Skin epidermis (tissue), 12 donors: ENCODE data around the gene TEAD3.
"Not testable (repeated sequence)": the region's sequence is repeated elsewhere in the genome, so short reads cannot be mapped to it uniquely, and the experiment has no call there.

ENCODE experiments used
- H3K27ac ChIP-seq, 21 experiments: fragments of 200-600 bp; sonication (generic) in 11 of 21; one replicate each; pipeline ENCODE4 v1.5.0; 2020; ENCODE audit warnings: mild to moderate bottlenecking in 3 of 21, inconsistent platforms in 2 of 21, moderate library complexity in 2 of 21
- H3K4me3 ChIP-seq, 7 experiments: fragments of 200-600 bp; sonication (generic) in 2 of 7; one replicate each; pipeline ENCODE4 v1.5.0; 2020; ENCODE audit warnings: inconsistent platforms in 2 of 7, mild to moderate bottlenecking in 2 of 7, moderate library complexity in 1 of 7

Gene TEAD3

DNA sequence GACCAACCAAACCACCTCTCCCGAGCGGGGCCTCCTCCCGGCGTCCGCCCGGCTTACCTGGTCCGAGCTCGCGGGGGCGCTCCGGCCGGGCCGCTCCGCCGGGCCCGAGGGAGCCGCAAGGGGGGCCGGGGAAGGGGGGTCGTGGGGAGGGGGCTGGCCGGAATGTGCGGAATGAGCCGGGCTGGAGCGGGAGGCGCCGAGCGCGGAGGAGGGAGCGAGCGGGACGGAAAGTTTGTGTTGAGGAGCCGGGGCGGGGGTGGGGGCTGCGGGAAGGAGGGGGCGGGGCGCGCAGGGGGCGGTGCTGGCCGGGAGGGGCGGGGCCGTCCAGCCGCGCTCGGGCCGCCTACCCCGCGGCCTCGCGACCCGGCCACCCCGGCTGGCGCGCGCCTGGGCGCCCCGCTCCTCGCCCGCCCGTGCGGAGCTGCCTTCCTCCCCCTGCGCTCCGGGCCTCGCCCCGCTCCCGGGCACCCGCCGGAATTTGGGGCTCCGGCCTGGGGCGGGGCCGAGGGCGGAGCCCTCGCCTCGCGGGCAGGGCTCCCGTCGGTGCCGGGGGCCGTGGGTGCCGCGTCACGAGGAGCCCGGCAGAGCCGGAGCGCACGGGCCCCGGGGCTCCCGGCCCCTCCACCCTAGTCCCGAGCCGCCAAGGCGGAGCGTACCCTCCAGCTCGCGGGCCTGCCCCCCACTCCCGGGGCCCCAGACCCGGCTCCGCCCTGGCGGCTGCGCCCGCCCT is at the start of gene TEAD3:
TSS of gene TEAD3 (minus strand) at position 239 of the 730 bp plus-strand sequence.
- Histone ChIP-seq H3K4me3 (peak within 1 kb of the TSS; percentile 71 to 88 (median 80)), H3K27ac (peak within 1 kb of the TSS; percentile 81 to 99 (median 97))

DNA sequence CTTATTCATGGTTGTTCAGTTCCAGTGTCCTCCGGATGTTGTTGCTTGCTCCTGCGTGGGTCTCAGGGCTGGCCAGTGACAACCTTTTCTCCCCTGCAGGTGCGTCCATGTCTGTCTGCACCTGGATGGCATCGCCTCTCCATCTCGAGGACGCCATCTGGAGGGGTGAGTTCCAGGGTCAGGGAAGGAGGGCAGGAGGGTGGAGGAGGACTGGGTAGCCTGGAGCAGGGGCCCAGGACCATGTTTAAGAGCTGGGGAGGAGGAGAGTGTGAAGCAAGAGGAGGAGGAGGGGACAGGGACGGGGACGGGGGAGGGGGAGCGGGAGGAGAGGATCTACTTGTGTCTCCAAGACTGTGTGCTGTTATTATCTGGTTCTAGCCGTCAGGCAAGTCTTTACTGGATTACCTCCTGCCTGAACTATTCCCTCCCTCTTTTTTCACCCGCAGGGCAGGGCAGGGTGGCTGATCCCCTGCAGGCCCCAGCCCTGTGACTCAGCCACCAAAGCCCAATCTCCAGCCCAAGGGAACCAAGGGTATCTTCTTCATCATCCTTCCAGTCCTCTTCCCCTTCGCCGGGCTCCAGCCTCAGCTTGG is 48.0 kb upstream of the TEAD3 start:
- Histone ChIP-seq H3K4me3 (no peak overlapping the region), H3K27ac (peak overlapping the region in 1 of 21 experiments; percentile 25)

DNA sequence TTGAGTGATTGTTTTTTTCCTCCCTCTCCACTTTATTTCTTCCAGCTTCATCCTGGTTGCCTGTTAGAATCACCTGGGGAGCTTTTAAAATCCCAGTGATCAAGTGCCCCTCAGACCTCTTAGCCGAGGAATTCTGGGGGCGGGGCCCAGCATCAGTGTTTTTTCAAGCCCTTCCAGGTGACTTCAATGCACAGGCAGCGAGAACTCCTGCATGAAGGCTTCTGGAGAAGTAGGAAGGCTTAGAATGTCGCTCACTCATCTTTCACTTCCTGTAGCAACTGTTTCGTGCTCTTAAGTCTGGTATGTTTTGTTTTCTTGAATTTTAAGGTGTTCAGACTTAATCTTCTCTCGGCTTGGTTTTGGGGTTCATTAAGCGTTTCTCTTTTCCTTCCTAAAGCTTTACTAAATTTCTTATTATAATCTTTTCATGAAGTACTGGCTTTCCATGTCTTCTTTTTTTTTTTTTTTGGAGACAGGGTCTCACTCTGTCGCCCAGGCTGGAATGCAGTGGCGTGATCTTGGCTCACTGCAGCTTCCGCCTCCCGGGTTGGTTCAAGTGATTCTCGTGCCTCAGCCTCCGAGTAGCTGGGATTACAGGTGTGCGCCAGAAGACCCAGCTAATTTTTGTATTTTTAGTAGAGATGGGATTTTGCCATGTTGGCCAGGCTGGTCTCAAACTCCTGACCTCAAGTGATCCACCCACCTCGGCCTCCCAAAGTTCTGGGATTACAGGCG is 46.7 kb upstream of the TEAD3 start:
- Histone ChIP-seq H3K4me3 (no peak overlapping the region), H3K27ac (no peak overlapping the region)

DNA sequence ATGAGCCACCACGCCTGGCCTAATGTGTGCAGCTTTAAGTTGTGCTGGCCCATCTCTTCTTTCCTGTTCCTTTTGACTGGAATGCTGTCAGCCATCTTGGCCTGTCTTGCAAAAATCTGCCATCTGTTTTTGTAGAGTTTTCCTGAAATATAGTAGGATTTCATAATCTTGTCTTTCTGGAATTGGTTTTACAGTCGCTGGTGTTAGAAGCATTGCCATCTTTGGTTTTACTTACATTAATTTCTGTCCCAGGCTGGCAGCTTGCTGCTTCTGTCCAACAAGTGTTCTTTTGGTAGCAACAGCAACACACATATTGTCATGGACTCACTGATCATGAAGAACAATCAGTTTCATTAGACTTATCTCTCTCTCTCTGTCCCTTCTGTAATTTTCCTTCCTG is 45.0 kb upstream of the TEAD3 start:
- Histone ChIP-seq H3K27ac (no peak overlapping the region), H3K4me3 (no peak overlapping the region)

DNA sequence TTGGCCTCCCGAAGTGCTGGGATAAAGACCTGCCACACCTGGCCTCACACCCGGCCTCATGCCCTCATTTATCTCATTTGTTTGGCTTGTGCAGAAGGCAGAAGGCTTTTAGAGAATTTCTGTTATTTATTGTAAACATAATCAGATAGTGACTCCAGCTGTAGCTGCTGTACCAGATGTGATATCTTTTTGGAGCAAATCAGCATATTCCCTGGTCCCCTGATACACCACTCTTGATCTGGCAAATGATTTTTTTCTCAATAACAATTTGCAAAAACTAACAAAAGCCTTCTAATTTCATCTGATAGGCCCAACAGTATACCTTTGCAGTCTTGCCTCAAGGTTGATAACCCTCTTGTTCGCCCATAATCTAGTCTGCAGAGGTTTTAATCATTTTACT is 42.3 kb upstream of the TEAD3 start:
- Histone ChIP-seq H3K4me3 (no peak overlapping the region), H3K27ac (no peak overlapping the region)

DNA sequence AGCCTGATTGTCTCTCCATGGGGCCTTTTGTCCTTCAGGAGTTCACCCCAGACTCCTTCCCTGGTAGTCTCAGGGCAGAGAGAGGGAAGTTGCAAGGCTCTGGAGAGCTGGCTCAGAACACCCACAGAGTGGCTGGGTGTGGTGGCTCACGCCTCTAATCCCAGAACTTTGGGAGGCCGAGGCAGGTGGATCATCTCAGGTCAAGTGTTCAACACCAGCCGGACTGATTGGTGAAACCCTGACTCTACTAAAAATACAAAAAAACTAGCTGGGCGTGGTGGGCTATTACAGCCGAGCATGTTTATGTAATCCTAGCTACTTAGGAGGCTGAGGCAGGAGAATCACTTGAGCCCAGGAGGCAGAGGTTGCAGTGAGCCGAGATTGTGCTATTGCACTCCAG is 39.0 kb upstream of the TEAD3 start:
- not testable (repeated sequence) for H3K27ac ChIP-seq, H3K4me3 ChIP-seq

DNA sequence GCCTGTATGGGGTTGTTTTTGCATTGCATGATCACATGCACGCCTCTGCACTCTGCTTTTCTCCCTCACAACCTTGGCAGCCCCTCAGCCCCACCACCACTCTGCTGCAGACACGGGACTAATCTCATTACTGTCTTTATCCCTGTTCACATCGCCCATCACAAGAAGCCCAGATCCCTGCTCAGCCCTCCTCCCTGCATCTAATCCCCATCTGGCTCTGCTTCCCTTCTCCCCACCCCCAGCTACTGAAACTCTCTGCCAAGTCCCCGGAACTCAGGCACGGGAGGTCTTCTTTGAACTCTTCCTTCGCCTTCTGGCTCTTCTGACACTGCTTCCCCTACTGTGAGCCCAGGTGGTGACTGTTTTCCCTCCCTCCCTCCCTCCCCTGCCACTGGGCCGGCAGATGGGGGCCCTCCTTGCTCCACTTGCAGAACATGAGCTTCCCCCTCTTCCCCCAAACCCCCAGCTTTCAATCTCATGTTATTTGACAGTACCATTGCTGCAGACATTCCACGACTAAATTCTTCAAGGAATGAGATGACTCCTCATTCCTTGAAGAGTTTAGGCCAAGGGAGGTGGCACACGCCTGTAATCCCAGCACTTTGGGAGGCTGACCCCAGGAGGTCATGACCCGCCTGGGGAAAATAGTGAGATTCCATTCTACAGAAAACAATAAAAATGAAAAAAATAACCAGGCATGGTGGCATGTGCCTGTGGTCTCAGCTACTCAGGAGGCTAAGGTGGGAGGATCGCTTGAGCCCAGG is 37.7 kb upstream of the TEAD3 start:
- Histone ChIP-seq H3K27ac (no peak overlapping the region), H3K4me3 (no peak overlapping the region)

DNA sequence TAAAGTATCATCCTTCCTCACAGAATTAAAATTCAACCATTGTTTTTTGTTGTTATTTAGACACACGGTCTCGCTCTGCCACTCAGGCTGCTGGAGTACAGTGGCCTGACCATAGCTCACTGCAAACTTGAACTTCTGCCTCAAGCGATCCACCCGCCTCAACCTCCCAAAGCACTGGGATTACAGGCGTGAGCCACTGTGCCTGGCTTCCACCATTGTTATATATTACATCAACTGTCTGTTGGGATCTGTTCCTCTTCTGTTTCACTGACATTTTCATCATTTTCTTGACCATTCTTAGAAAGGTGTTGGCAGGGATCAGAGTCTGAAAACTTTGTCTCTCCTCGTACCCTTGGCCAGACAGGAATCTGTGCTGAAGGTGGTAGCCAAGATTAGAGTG is 37.1 kb upstream of the TEAD3 start:
- Histone ChIP-seq H3K4me3 (no peak overlapping the region), H3K27ac (no peak overlapping the region)

DNA sequence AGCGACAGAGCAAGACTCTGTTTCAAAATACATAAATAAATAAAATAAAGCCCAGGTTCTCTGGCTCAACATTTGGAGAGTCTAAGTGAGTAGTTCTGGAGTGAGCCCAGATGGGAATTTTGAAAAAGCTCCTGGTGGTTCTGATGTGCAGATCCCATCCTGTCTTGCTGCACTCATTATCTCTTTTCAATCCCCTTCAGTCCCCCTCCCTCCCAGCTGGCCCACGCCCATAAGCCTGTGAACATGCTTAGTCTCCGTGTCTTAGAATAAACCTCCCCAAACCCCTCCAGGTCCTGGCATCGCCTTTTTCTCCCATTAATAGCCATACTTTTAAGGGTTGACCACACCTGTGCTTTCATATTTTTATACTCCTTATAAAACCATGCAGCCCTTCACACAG is 35.2 kb upstream of the TEAD3 start:
- Histone ChIP-seq H3K27ac (no peak overlapping the region), H3K4me3 (no peak overlapping the region)

DNA sequence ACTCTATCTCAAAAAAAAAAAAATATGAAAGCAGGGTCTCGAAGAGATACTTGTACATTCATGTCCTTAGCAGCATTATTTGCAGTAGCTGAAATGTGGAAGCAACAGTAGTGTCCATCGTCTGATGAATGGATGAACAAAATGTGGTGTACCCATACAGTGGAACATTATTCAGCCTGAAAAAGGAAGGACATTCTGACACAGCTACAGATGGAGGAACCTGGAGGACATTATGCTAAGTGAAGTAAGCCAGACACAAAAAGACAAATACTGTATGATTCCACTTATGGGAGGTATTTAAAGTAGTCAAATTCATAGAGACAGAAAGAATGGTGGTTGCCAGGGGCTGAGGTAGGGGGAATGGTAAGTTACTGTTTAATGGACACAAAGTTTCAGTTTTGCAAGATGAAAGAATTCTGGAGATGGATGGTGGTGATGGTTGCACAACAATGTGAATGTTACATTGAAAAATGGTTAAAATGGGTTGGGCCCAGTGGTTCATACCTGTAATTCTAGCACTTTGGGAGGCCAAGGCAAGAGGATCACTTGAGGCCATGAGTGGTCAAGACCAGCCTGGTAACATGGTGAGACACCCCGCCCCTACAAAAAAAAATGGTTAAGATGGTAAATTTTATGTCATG is 27.6 kb upstream of the TEAD3 start:
- no peak overlapping the region for H3K27ac ChIP-seq
- H3K4me3 ChIP-seq = no peak overlapping the region

DNA sequence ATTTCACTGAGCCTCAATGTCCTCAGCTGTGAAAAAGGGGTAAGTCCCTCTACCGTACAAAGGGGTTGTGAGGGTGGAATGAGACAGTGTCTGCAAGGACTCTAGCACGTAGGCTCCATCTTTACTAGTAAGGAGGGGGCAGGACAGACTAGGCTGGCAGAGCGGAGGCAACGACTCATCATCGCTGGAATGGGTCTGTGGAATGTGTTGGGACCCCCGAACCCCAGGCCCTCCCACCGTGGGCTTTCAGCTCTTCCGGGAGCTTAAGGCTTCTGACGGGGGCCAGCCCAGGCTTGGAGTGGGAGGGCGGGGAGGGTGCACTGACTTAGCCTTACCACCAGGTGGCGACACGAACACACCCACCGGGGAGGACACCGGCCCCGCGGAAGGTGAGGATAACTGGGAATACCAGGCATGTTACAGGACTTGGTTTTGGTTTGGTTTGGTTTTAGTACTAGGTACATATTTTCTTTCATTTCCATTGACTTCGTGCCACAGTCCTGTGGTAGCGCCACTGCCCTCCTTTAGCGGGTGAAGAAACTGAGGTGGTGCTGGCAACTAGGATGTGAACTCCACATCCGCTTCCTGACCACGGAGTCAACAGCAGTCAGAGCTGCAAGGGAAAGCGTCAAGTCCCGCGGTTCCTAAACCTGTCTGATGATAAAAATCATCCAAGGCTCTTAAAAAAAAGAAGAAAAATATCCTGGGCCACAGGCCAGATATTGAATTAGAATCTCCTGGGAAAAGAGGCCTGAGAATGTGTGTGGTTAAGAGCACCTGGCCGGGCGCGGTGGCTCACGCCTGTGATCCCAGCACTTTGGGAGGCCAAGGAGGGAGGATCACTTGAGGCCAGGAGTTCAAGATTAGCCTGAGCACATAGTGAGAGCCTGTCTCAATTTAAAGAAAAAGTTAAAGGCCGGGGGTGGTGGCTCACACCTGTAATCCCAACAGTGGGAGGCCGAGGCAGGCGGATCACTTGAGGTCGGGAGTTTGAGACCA is 26.1 kb upstream of the TEAD3 start:
- Histone ChIP-seq H3K4me3 (peak overlapping the region in 1 of 7 experiments; percentile 8), H3K27ac (peak overlapping the region in 1 of 21 experiments; percentile 30)

DNA sequence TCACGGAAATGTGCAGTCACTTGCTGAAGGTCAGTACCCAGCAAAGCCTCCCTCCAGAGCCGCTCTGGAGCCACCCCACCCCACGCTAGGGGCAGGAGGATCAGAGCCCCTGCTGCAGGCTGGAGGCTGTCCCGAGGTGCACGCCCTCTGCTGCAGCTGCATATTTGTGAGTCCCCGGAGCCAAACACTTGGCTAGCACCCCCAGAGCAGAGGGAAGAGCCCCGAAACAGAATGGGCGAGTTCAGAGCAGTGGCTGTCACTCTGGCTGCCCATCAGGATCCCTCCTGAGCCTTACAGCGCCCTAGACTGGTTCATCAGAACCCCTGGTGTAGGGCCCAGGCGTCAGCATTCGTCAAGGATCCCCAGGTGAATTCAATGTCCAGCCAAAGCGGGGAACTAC is 25.3 kb upstream of the TEAD3 start:
- H3K27ac ChIP-seq = no peak overlapping the region
- H3K4me3 ChIP-seq = no peak overlapping the region

DNA sequence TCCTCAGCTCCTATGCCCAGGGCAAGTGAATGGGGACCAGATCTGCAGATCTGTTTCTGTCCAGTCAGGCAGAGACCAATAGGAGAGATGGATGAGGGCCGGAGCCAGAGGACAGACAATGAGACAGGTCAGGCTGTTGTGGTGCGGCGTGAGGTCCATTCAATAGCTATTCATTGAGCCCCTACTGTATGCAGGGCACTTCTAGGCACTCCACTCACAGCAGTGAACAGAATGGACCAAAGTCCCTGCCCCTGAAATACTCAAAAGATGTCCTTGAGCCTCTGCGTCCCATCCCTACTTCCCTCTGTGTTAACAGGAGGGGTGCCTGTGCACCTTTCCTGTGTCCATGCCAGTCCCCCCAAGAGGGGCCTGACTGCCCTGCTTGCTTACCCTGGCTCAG is 24.4 kb upstream of the TEAD3 start:
- no peak overlapping the region for H3K4me3 ChIP-seq
- H3K27ac ChIP-seq = no peak overlapping the region

DNA sequence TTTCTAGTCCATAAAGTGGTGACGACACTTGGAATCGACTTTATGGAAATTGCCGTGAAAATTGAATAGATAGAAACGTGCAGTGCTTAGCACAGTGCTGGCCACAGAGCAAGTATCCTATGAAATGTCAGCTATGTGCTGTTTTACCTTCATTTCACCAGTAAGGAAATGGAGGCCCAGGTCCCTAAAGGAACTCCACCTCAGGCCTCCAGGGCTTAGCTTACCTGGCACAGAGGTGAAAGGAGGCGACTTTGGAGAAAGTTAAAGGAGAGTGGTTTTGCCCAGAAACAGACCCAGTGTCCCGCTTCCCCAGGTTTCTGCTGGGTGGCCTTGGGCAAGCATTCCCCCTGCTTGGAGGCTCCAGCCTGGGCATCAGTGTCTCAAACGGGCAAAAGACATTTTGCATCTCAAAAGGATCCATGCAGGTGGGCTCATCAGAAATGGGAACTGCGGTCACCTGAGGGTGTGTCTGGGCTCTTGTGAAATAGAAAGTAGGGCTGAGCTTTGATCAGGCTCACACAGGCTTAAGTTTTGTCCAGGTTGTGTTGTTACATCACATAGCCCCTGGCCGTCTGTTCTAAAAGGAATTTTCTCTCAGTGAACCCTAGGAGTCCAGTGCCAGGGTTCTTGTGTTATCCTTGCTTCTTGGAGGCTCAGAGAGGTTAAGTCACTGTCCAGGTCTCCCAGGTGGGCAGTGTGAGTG is 22.6 kb upstream of the TEAD3 start:
- H3K27ac ChIP-seq = no peak overlapping the region

DNA sequence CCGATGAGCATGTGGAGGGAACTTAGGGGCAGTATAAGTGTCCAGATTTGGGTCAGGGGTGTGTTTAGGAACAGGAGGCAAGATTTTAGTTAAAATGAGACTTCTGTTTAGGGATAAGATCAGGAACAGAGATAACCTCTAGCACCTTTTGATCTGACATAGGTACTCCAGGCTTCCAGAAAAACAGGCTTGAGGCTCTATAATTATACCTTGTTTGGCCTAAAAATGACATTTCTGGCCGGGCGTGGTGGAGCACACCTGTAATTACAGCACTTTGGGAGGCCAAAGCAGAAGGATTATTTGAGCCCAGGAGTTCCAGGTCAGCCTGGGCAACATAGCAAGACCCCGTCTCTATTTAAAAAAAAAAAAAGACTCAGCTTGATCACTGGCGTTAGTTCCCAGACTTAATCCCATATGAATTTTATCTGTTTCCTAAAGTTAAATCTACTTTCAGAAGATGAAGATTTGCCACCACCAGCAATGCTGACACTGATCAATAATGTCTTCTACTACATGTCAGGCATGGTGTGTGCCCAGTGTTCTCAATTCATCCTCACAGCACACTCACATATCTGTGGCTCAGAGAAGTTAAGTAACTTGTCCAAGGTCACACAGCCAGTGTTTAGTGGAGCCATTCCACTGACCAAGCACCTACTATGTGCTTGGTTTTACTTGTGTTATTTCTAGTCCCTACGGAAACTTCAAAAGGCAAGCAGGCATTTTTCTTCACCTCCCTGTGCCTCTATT is 21.9 kb upstream of the TEAD3 start:
- Histone ChIP-seq H3K4me3 (no peak overlapping the region), H3K27ac (no peak overlapping the region)

More for the DNA sequence above, 22.6 kb upstream of the TEAD3 start:
- no peak overlapping the region for H3K4me3 ChIP-seq

DNA sequence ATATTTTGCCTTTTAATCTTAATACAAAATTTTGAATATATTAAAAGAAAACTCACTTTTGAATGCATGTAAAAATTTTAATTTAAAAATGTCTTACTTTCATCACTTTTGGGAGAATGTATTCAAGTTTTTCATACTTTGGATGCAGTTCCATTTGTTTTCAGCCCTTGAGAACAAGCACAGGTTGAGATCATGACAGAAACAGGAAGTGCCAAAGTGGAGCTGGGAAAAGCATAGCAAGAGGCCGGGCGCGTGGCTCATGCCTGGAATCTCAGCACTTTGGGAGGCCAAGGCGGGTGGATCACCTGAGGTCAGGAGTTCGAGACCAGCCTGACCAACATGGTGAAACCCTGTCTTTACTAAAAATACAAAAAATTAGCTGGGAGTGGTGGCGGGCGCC is 21.1 kb upstream of the TEAD3 start:
- not testable (repeated sequence) for H3K27ac ChIP-seq, H3K4me3 ChIP-seq

DNA sequence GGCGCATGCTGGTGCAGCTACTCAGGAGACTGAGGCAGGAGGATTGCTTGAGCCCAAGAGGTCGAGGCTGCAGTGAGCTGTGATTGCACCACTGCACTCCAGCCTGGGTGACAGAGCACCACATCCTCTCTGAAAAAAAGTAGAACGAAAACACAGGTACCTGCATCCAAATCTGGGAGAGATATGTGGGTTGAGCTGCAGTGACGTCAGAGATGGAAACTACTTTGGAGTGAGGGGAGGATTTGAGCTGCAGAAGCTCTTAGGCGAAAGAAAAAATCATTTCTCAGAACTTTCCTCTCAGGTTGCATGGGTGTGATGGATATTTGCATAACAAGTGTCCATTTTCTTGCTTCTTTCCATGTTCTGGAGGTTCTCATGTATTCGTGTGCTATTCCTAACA is 19.8 kb upstream of the TEAD3 start:
- Histone ChIP-seq H3K4me3 (no peak overlapping the region), H3K27ac (no peak overlapping the region)
